Gastroesophageal sphincter (tissue), 3 donors: ENCODE measurements around the gene CELA2B.

Experiments
- CTCF ChIP-seq, 4 experiments: fragments of 200-600 bp in 2 of 4; fragments of 450-650 bp in 2 of 4; sonication (generic) in 1 of 4; IDR thresholded peaks; one replicate each; pipeline ENCODE4 v1.5.1; 2017 to 2019; ENCODE audit warnings: antibody characterized with exemption in 4 of 4, mild to moderate bottlenecking in 2 of 4, moderate library complexity in 2 of 4
- POLR2A ChIP-seq, 2 donors: fragments of 450-650 bp; IDR thresholded peaks; one replicate each; pipeline ENCODE4 v1.6.1; 2017; ENCODE audit warnings: antibody characterized with exemption in 2 of 2, mild to moderate bottlenecking in 2 of 2, moderate library complexity in 1 of 2
- POLR2AphosphoS5 ChIP-seq: sonication (generic); formaldehyde crosslinking; IDR thresholded peaks from one replicate; pipeline ENCODE4 v1.6.1; 2017; ENCODE audit warnings: antibody characterized with exemption

GRCh38 chr1:15451014-15451722 lies 24.7 kb upstream of the CELA2B start:
- TF ChIP-seq CTCF (IDR thresholded peaks at IDR 0.05), result no peak
- no peak for TF ChIP-seq POLR2A (IDR thresholded peaks at IDR 0.05)
- TF ChIP-seq POLR2AphosphoS5, result no peak
